GM12865 (cell line): ENCODE data around the gene FOXN3.

Source experiments
- DNase-seq: peaks from one replicate; pipeline ENCODE4 v3.0.0; 2010; ENCODE audit warnings: low read depth
- H3K4me3 ChIP-seq: 2 replicates; pipeline ENCODE4 v1.5.1; 2011; ENCODE audit warnings: mild to moderate bottlenecking, low read depth, low read length, control low read depth
- TF ChIP-seq, protein P1 (sequence below): IDR thresholded peaks from 2 replicates; pipeline ENCODE4 v1.5.1; 2011; ENCODE audit warnings: low read length, control low read depth, low read depth, inconsistent platforms; ENCODE audit not compliant: insufficient read depth; ENCODE audit errors: missing control alignments

FOXN3 gene

DNA sequence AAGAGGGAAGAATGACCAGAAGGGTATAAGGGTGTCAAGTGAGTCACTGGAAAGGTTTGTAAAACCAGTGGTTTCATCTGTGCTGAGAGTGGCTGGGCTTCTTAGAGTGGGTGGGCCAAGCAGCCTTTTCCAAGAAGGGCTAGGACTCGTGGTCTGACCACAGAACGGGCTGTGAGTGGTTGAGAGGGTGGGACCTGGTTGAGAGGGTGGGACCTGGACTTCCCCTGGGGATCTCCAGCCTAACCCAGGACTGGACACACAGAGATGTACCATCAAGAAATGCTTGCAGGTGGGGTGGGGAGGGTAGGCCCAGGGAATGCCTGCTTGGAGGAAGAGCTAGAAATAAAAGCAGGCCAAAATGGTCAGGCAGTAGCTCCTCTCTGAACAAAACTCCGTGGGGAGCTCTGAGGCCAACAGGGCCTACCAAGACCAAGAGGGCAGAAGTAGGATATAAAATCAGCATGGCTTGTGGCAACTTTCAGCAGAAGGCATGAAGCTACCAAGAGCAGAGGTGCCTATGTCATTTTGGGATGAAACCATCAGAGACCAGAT, 140.5 kb downstream of the FOXN3 start:
- peak; percentile 93 for DNase-seq
- 0 out of 2 replicates have a peak overlapping the region, but pooled peaks have one; percentile 8 for H3K4me3 ChIP-seq
- TF ChIP-seq, protein P1, sequence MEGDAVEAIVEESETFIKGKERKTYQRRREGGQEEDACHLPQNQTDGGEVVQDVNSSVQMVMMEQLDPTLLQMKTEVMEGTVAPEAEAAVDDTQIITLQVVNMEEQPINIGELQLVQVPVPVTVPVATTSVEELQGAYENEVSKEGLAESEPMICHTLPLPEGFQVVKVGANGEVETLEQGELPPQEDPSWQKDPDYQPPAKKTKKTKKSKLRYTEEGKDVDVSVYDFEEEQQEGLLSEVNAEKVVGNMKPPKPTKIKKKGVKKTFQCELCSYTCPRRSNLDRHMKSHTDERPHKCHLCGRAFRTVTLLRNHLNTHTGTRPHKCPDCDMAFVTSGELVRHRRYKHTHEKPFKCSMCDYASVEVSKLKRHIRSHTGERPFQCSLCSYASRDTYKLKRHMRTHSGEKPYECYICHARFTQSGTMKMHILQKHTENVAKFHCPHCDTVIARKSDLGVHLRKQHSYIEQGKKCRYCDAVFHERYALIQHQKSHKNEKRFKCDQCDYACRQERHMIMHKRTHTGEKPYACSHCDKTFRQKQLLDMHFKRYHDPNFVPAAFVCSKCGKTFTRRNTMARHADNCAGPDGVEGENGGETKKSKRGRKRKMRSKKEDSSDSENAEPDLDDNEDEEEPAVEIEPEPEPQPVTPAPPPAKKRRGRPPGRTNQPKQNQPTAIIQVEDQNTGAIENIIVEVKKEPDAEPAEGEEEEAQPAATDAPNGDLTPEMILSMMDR = no peak

DNA sequence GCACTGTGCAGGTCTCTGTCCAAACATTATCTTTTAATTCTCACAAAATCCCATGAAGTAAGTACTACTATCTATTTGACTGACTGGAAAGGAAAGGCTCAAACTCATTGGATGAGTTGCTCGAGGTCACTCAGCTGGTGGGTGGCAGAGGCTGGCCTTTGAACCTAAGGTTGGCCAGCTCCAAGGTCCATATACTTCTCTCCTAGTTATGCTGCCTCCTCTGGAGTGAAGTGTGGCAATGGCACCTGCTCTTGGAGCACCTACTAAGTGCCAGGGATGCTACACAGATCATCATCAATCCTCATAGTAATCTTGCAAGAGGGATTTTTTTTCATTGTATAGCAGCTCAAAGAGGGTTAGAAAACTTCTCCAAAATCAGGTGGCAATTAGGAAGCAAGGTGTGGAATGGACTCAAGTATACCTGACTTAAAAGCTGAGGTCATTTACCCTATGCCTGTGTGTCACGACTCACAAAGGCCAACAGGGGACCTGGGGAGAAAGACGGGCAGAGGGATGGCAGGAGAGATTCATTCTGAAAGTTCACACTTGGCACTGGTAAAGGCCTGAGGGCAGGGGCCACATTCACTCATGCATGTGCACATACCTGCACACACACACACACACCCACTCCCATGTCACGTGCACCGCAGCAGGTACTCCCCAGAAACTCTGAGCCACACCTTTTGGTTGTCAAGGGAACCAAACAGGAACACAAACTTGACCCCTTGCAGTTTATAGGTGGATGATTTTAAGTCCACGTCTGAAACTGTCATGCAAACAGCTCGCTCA, 146.4 kb downstream of the FOXN3 start:
- TF ChIP-seq, protein P1 = no peak
- peak; percentile 67 for DNase-seq
- no peak overlapping the region for H3K4me3 ChIP-seq

DNA sequence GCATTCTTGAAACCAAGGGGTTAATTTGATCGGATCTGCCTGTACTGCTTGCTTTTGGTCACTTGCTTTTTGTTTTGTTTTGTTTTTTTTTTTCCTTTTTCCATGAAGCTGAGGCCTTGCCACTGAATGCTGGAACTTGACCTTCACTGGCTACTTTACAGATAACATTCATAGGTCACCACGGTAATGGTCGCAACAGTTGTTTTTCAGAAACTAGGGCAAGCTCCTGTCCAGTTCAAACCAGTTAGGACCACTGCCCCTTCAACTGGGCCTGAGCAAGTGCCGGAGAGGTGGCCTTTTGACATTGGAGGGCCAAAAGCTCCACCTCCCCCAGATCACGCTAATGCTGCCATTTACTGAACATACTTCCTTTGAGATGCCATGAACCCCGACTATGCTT, 147.6 kb downstream of the FOXN3 start:
- no peak for DNase-seq
- TF ChIP-seq, protein P1 = no peak
- H3K4me3 ChIP-seq = no peak overlapping the region

DNA sequence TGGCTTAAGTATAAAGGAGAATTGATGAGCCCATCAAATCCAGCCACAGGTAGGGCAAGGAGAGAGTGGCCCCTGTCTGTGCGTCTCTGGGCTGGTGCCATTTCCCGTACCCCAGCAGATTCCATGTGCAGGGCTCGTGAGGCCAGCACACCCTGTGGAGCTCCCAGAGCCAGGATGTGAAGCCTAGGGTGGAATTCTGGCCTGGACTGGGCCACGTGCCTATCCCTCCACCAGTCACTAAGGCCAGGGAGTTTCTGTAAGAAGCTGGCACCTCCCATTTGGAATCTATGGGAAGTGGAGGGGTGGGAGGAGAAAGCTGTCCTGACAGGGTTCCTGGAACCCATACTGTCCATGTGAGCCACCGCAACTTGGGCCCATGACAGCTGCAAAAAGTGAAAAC, 148.5 kb downstream of the FOXN3 start:
- H3K4me3 ChIP-seq = no peak overlapping the region
- no peak for DNase-seq
- TF ChIP-seq, protein P1 = no peak

DNA sequence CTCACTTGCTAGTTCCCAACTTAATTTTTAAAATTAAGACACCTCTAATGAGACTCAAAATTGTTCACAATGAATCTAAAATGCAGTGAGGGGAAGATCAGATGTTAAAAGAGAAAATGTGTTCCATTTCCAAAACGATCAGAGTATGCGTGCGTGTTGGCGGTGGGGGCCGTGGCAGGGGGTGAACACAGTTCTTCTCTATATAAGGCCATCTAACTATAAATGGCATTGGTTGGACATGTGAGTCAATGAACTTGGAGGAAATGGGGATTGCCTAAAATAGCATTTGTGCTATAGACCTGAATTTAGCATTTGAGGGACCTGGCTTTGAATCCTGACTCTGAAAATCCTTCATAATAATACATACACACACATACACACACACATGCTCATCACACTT, 149.4 kb downstream of the FOXN3 start:
- TF ChIP-seq, protein P1 = no peak
- DNase-seq = no peak

DNA sequence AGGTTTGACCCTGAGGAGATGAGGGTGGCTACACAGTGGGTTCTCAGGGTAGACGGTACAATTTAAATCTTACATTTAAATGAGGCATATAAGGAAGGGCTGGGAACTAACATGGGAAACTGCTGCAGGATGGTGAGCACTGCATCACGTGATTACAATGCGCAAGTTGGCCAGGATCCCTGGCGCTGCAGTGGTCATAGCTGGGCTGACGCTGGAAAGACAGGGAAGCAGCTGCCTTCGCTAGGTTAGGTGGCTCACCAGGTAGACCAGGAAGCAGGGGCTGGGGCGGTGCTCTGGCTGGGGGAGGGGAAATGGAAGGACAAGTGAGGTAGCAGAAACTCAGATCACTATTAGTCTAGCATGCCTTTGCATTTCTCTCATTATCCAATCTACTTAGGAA, 149.9 kb downstream of the FOXN3 start:
- H3K4me3 ChIP-seq = no peak overlapping the region
- no peak for DNase-seq

More for the DNA sequence above, 149.4 kb downstream of the FOXN3 start:
- H3K4me3 ChIP-seq = no peak overlapping the region

More for the DNA sequence above, 149.9 kb downstream of the FOXN3 start:
- TF ChIP-seq, protein P1 = no peak
